Measurements from ENCODE around the gene C19orf25. TPM values are rescaled to one million over a fixed set of nuclear protein-coding genes. Genes with fewer than 3 reads are reported as not detected.

Gene C19orf25
- total and polyA plus RNA-seq, 4 donors: 24.1 to 42.6 (median 34.5) TPM

DNA sequence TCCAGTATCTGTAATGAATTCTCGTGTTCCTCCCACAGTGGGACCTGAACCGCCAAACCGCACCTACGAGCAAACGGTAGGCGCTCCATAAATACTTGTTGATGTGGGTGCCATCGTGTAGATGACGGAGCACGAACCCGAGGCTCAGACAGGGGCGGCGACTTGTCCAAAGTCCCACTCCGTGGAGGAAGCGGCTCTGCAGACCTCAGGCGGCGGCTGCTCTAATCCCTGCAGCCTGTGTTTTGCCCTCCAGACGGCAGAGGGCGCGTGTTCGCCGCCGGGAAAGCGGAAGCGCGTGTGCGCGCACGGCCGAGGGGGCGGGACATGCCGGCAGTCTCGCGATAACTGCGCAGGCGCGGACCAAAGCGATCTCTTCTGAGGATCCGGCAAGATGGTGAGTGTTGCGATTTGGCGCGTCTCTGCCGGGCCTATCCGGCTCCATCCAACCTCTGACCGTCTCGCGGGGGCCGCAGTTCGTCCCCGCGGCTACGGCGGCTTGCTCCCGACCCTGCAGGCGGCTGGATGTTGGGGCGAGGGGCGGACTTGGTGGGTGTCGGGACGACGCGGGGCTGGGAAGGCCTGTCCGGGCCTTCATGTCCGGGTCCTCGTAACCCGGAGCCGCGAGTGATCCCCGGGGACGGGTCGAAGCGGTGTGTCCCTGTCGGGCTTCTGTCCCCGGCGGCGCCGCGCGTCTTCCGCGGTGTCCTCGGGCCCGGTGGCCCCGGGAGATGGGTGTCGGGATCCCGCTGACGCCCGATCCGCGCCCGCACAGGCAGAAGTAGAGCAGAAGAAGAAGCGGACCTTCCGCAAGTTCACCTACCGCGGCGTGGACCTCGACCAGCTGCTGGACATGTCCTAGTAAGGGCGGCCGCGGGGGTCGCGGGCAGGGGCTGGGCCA lies 40.7 kb downstream of the C19orf25 start, which contains the start of gene RPS15:
Gene RPS15, plus strand, starts transcription at position 362 of the 898 bp plus-strand sequence. Its CDS starts 30 bp downstream, at position 392.
- Histone ChIP-seq H3K27me3 (ENCODE audit: control insufficient read depth in 3 of 3, insufficient read depth in 3 of 3, low read length in 2 of 3) (no peaks in the 10 kb centered on the region), H3K36me3 (ENCODE audit: control insufficient read depth in 4 of 4, insufficient read depth in 4 of 4, low read length in 4 of 4) (peaks cover 19 to 54% (median 33%) of the 10 kb centered on the region in 4 donors), H3K9ac (ENCODE audit: insufficient read depth in 1 of 2, low read length in 2 of 2) (peak within 1 kb of the TSS; percentile 77 to 95), H3K9me3 (ENCODE audit: control insufficient read depth in 4 of 4, insufficient read depth in 3 of 4, low read length in 3 of 4) (no peaks in the 10 kb centered on the region), H3K27ac (ENCODE audit: low read depth in 1 of 2, low read length in 1 of 2) (peak within 1 kb of the TSS; percentile 73 to 96), H3K4me3 (peak within 1 kb of the TSS; percentile 98), H3K4me1 (ENCODE audit: control insufficient read depth in 5 of 5, insufficient read depth in 5 of 5, low read length in 5 of 5) (peaks cover 0 to 17% (median 3%) of the 10 kb centered on the region in 5 donors)
- ATAC-seq (ENCODE audit: insufficient read depth, low FRiP score) (peak; percentile 93), DNase-seq (peak; percentile 96 to 98 (median 97))
- WGBS, 2 donors: 1 to 2% methylated on average over 91 to 100 of the region's 100 CpGs
- TF ChIP-seq, protein P1, sequence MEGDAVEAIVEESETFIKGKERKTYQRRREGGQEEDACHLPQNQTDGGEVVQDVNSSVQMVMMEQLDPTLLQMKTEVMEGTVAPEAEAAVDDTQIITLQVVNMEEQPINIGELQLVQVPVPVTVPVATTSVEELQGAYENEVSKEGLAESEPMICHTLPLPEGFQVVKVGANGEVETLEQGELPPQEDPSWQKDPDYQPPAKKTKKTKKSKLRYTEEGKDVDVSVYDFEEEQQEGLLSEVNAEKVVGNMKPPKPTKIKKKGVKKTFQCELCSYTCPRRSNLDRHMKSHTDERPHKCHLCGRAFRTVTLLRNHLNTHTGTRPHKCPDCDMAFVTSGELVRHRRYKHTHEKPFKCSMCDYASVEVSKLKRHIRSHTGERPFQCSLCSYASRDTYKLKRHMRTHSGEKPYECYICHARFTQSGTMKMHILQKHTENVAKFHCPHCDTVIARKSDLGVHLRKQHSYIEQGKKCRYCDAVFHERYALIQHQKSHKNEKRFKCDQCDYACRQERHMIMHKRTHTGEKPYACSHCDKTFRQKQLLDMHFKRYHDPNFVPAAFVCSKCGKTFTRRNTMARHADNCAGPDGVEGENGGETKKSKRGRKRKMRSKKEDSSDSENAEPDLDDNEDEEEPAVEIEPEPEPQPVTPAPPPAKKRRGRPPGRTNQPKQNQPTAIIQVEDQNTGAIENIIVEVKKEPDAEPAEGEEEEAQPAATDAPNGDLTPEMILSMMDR (IDR thresholded peaks at IDR 0.05; ENCODE audit: control extremely low read depth, extremely low read depth): peak; percentile 88

DNA sequence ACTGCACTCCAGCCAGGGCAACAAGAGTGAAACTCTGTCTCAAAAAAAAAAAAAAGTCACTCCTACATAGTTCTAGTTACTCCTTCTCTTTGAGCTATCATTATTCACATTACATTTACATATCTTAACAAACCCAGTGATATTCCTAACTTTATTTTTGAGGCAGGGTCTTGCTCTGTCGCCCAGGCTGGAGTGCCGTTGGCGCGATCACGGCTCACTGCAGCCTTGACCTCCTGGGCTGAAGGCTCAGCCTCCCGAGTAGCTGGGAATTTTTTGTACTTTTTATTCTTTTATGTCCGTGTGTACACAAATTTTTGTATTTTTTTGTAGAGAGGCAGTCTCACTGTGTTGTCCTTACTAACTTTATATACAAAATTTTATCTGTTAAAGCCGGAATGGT lies 41.4 kb downstream of the C19orf25 start:
- H3K9ac ChIP-seq (ENCODE audit: insufficient read depth in 1 of 2, low read length in 2 of 2): no peak overlapping the region
- no peak overlapping the region for H3K4me3 ChIP-seq
- H3K36me3 ChIP-seq (ENCODE audit: control insufficient read depth in 4 of 4, insufficient read depth in 4 of 4, low read length in 4 of 4): peaks cover 19 to 59% (median 31%) of the 10 kb centered on the region in 4 donors
- ATAC-seq (ENCODE audit: insufficient read depth, low FRiP score) (no peak), DNase-seq (no peak)
- H3K9me3 ChIP-seq (ENCODE audit: control insufficient read depth in 4 of 4, insufficient read depth in 3 of 4, low read length in 3 of 4): no peaks in the 10 kb centered on the region
- WGBS, 2 donors: 63 to 72% methylated on average over 8 of the region's 8 CpGs
- H3K27ac ChIP-seq (ENCODE audit: low read depth in 1 of 2, low read length in 1 of 2): no peak overlapping the region
- TF ChIP-seq, protein P1 (IDR thresholded peaks at IDR 0.05; ENCODE audit: control extremely low read depth, extremely low read depth): no peak
- no peaks in the 10 kb centered on the region for H3K27me3 ChIP-seq (ENCODE audit: control insufficient read depth in 3 of 3, insufficient read depth in 3 of 3, low read length in 2 of 3)
- peaks cover 0 to 17% (median 3%) of the 10 kb centered on the region in 5 donors for H3K4me1 ChIP-seq (ENCODE audit: control insufficient read depth in 5 of 5, insufficient read depth in 5 of 5, low read length in 5 of 5)

- TF ChIP-seq, protein P1 (IDR thresholded peaks at IDR 0.05; ENCODE audit: control extremely low read depth, extremely low read depth): no peak
- no peak for DNase-seq
- H3K4me1 ChIP-seq (ENCODE audit: control insufficient read depth in 5 of 5, insufficient read depth in 5 of 5, low read length in 5 of 5): peaks cover 0 to 14% (median 3%) of the 10 kb centered on the region in 5 donors
- no peaks in the 10 kb centered on the region for H3K27me3 ChIP-seq (ENCODE audit: control insufficient read depth in 3 of 3, insufficient read depth in 3 of 3, low read length in 2 of 3)
- no peak overlapping the region for H3K4me3 ChIP-seq
- no peak overlapping the region for H3K9ac ChIP-seq (ENCODE audit: insufficient read depth in 1 of 2, low read length in 2 of 2)
- no peak overlapping the region for H3K27ac ChIP-seq (ENCODE audit: low read depth in 1 of 2, low read length in 1 of 2)
- 85 to 91% methylated on average over 21 of the region's 21 CpGs for WGBS, 2 donors
- no peak for ATAC-seq (ENCODE audit: insufficient read depth, low FRiP score)
- H3K9me3 ChIP-seq (ENCODE audit: control insufficient read depth in 4 of 4, insufficient read depth in 3 of 4, low read length in 3 of 4): no peaks in the 10 kb centered on the region
- peaks cover under 1 to 53% (median 23%) of the 10 kb centered on the region in 4 donors for H3K36me3 ChIP-seq (ENCODE audit: control insufficient read depth in 4 of 4, insufficient read depth in 4 of 4, low read length in 4 of 4)
Measured at GRCh38 chr19:1435378-1435989, 43.5 kb downstream of the C19orf25 start.

Measured in lung (tissue), 12 donors.